Immature natural killer cell (primary cell): ENCODE data around the gene PAIP2. TPM values are rescaled to one million over a fixed set of nuclear protein-coding genes. Genes with fewer than 3 reads are reported as not detected.

Source experiments
- DNase-seq, 3 donors: peaks; one replicate each; pipeline ENCODE4 v3.0.0; 2022; ENCODE audit warnings: mixed read lengths in 1 of 3
- H3K27ac Mint-ChIP-seq, 6 donors: one replicate each; pipeline ENCODE4 v1.8.0; 2020; ENCODE audit warnings: mixed read lengths in 6 of 6, mild to moderate bottlenecking in 5 of 6, inconsistent platforms in 4 of 6, moderate library complexity in 3 of 6
- H3K27me3 Mint-ChIP-seq, 3 donors: one replicate each; pipeline ENCODE4 v1.8.0; 2020 to 2021; ENCODE audit warnings: low read depth in 3 of 3, mild to moderate bottlenecking in 3 of 3, mixed read lengths in 3 of 3, moderate library complexity in 3 of 3, inconsistent platforms in 1 of 3
- H3K36me3 Mint-ChIP-seq, 3 donors: one replicate each; pipeline ENCODE4 v1.8.0; 2020; ENCODE audit warnings: mixed read lengths in 3 of 3, inconsistent platforms in 2 of 3, mild to moderate bottlenecking in 2 of 3
- H3K4me1 Mint-ChIP-seq, 2 donors: one replicate each; pipeline ENCODE4 v1.8.0; 2020; ENCODE audit warnings: inconsistent platforms in 2 of 2, mild to moderate bottlenecking in 2 of 2, mixed read lengths in 2 of 2, moderate library complexity in 1 of 2
- H3K4me3 Mint-ChIP-seq, 5 donors: one replicate each; pipeline ENCODE4 v1.8.0; 2020; ENCODE audit warnings: mild to moderate bottlenecking in 5 of 5, mixed read lengths in 5 of 5, inconsistent platforms in 3 of 5, moderate library complexity in 3 of 5
- H3K9me3 Mint-ChIP-seq, 6 donors: one replicate each; pipeline ENCODE4 v1.8.0; 2020; ENCODE audit warnings: mild to moderate bottlenecking in 6 of 6, mixed read lengths in 6 of 6, inconsistent platforms in 4 of 6, moderate library complexity in 3 of 6
- polyA plus RNA-seq, 3 donors: library from polyadenylated mRNA; unstranded; fragments of 300-500 nt; fragmentation: Illumina TruSeq; gene quantifications; one replicate each; pipeline ENCODE4 v1.2.3, GENCODE V29; 2021

Gene PAIP2
- polyA plus RNA-seq, 3 donors from 2014 or later, result 340 to 565 (median 409) TPM

GRCh38 chr5:139417214-139417613 lies 75.6 kb downstream of the PAIP2 start:
- Mint-ChIP-seq H3K27me3 (no peaks in the 10 kb centered on the region), H3K36me3 (peaks cover 2 to 28% (median 19%) of the 10 kb centered on the region in 3 donors), H3K9me3 (no peaks in the 10 kb centered on the region), H3K4me1 (peaks cover under 1 to 3% of the 10 kb centered on the region in 2 donors), H3K27ac (no peak overlapping the region), H3K4me3 (no peak overlapping the region)
- no peak for DNase-seq

DNA sequence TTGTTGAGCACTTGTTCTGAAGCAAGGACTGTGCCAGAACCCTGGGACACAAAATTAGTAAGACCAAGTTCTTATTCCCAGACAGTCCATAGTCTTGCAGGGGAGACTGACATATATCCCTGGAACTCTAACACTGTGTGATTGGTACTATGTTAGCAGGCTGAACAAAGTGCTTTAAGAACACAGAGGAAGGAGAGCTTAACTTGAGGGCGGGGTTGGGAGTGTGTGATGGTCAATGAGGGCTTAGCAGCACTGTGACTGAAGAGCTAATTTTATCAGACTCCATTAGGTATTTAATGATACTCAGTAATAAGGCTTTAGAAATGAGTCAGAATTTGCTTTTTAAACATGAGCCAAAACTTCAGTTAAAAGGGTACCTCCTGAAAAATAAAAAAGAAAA lies 77.1 kb downstream of the PAIP2 start:
- no peak for DNase-seq
- H3K9me3 Mint-ChIP-seq, result no peaks in the 10 kb centered on the region
- peaks cover 5 to 29% (median 21%) of the 10 kb centered on the region in 3 donors for H3K36me3 Mint-ChIP-seq
- no peak overlapping the region for H3K4me3 Mint-ChIP-seq
- no peaks in the 10 kb centered on the region for H3K27me3 Mint-ChIP-seq
- H3K27ac Mint-ChIP-seq, result no peak overlapping the region
- H3K4me1 Mint-ChIP-seq, result peaks cover 4 to 7% of the 10 kb centered on the region in 2 donors

Other genes starting within 250 kb of the PAIP2 start
- 10 to 100 TPM; 22.0 to 22.7 (median 22.1) TPM for gene SIL1, start 143.5 kb upstream of the PAIP2 start, polyA plus RNA-seq
- gene MATR3, start 48.1 kb upstream of the PAIP2 start, polyA plus RNA-seq, result 100 to 1,000 TPM; 322 to 380 (median 361) TPM
- gene SLC23A1, start 41.4 kb downstream of the PAIP2 start, polyA plus RNA-seq, result under 1 TPM in 1 of 3 donors, not detected in 2; 0.19 TPM
- gene MZB1, start 48.1 kb downstream of the PAIP2 start, polyA plus RNA-seq, result 1 to 10 TPM; 1.3 to 2.9 (median 2.8) TPM
- gene PROB1, start 53.2 kb downstream of the PAIP2 start, polyA plus RNA-seq, result 1 to 10 TPM in 1 of 3 donors, under 1 TPM in 1, not detected in 1; 0.39 to 1.4 TPM
- gene SPATA24, start 62.2 kb downstream of the PAIP2 start, polyA plus RNA-seq, result 1 to 10 TPM in 2 of 3 donors, not detected in 1; 4.5 to 5.6 TPM
- gene DNAJC18, start 97.7 kb downstream of the PAIP2 start, polyA plus RNA-seq, result 1 to 10 TPM in 2 of 3 donors, not detected in 1; 3.7 to 4.3 TPM
- gene ECSCR, start 120.9 kb downstream of the PAIP2 start, polyA plus RNA-seq, result under 1 TPM in 1 of 3 donors, not detected in 2; 0.73 TPM
- gene SMIM33, start 129.2 kb downstream of the PAIP2 start, polyA plus RNA-seq, result not detected
- 100 to 1,000 TPM in 2 of 3 donors, 10 to 100 TPM in 1; 67.8 to 150 (median 142) TPM for gene STING1, start 140.9 kb downstream of the PAIP2 start, polyA plus RNA-seq
- gene UBE2D2, start 219.5 kb downstream of the PAIP2 start, polyA plus RNA-seq, result 100 to 1,000 TPM; 231 to 328 (median 243) TPM